Measurements from ENCODE around the gene GAL3ST2.

GRCh38 chr2:241793385-241793784, 16.8 kb downstream of the GAL3ST2 start:
- TF ChIP-seq ZC3H10 (CRISPR knock-in tag; IDR thresholded peaks at IDR 0.05) (no peak), CSRNP3 (CRISPR knock-in tag; IDR thresholded peaks at IDR 0.05) (no peak), PATZ1 (CRISPR knock-in tag; IDR thresholded peaks at IDR 0.05; ENCODE audit: borderline replicate concordance) (no peak), TCF4 (CRISPR knock-in tag; IDR thresholded peaks at IDR 0.05; ENCODE audit: borderline replicate concordance) (no peak), TOX (CRISPR knock-in tag; IDR thresholded peaks at IDR 0.05; ENCODE audit: borderline replicate concordance) (no peak), OSR1 (CRISPR knock-in tag; IDR thresholded peaks at IDR 0.05) (no peak)

All from SK-N-SH treated with all-trans-retinoic acid at 6 μM for 48 hours (cell line).